ENCODE results near the gene HSPG2. TPM values are rescaled to one million over a fixed set of nuclear protein-coding genes. Genes with fewer than 3 reads are reported as not detected.

Gene HSPG2
- total and polyA plus RNA-seq, 2 of the 8 experiments (the other 6 are each of a cell fraction or from before 2014, with no cell fraction given), result 17.8 to 111 TPM

DNA sequence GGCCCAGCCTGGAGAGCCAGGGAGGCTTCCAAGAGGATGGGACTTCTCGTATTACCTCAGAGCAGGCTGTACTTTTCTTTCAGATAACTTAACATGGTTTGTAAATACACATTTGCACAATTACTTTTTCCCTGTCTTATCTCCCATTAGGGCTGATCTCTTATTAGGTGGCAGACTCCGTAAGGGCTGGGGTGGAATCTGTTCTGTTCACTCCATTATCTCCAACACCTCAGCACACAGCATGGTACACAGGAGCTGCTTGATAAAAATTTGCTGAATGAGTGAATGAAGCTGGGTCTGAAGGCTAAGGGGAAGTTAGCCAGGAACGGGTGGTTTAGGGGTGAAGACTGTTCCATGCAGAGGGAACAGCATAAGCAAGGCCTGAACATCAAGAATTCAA, 76.1 kb downstream of the HSPG2 start:
- Histone ChIP-seq H3K79me1 (ENCODE audit: low read depth, low read length) (no peaks in the 10 kb centered on the region; the same call in 1 of the 2 replicates), H3K23ac (ENCODE audit: insufficient read length) (no peak overlapping the region), H3K23me2 (ENCODE audit: low read depth, low read length) (no peaks in the 10 kb centered on the region), H3K14ac (ENCODE audit: insufficient read length) (no peak overlapping the region), H3K27ac (ENCODE audit: low read depth, low read length) (no peak overlapping the region), H2AK5ac (ENCODE audit: low read depth, low read length) (no peak overlapping the region), H3K27me3 (replicated peaks in 1 of 4; ENCODE audit: control insufficient read depth in 3 of 4, extremely low read depth in 1 of 4, insufficient read depth in 3 of 4, low read length in 3 of 4) (no peaks in the 10 kb centered on the region), H4K8ac (ENCODE audit: extremely low read depth, insufficient read depth, low read length) (no peak overlapping the region), H3K9me3 (ENCODE audit: insufficient read depth in 2 of 2, low read depth in 1 of 2, low read length in 1 of 2) (no peaks in the 10 kb centered on the region), H3K56ac (replicated peaks; ENCODE audit: insufficient read length, low read depth, low read length) (no peak overlapping the region), H3K36me3 (ENCODE audit: control insufficient read depth in 2 of 4, insufficient read depth in 4 of 4, low read length in 3 of 4) (peaks cover 14 to 57% (median 36%) of the 10 kb centered on the region in 4 experiments), H3K4me3 (ENCODE audit: extremely low read depth in 1 of 4, insufficient read depth in 2 of 4, low read depth in 3 of 4, low read length in 4 of 4) (no peak overlapping the region), H2BK15ac (ENCODE audit: low read length) (no peak overlapping the region), H4K20me1 (replicated peaks in 1 of 2; ENCODE audit: control insufficient read depth in 1 of 2, insufficient read depth in 2 of 2, low read length in 2 of 2) (peaks cover 0 to 5% of the 10 kb centered on the region in 2 experiments), H2BK12ac (ENCODE audit: low read depth, low read length) (no peak overlapping the region), H4K5ac (ENCODE audit: insufficient read length, low read depth, low read length) (no peak overlapping the region), H2BK120ac (replicated peaks; ENCODE audit: low read depth, low read length) (no peak overlapping the region), H2BK20ac (ENCODE audit: low read length) (no peak overlapping the region), H3K4ac (replicated peaks; ENCODE audit: insufficient read length, low read depth, low read length) (no peak overlapping the region), H2AFZ (ENCODE audit: low read length) (no peak overlapping the region), H3K9ac (replicated peaks in 1 of 4; ENCODE audit: extremely low read depth in 1 of 4, low read depth in 3 of 4, low read length in 3 of 4) (no peak overlapping the region), H4K91ac (replicated peaks; ENCODE audit: insufficient read length, low read length) (no peak overlapping the region), H3K79me2 (ENCODE audit: control insufficient read depth in 1 of 2, insufficient read depth in 2 of 2, low read length in 2 of 2) (no peaks in the 10 kb centered on the region), H3K18ac (ENCODE audit: extremely low read depth, low read length) (no peak overlapping the region), H3K4me1 (replicated peaks in 1 of 4; ENCODE audit: control insufficient read depth in 3 of 4, insufficient read depth in 4 of 4, low read length in 3 of 4) (peaks cover 0 to 5% (median 4%) of the 10 kb centered on the region in 4 experiments; a peak in 4 of 7 replicates), H3K4me2 (ENCODE audit: insufficient read depth in 1 of 2, low read depth in 2 of 2, low read length in 2 of 2) (no peak overlapping the region), H2BK5ac (ENCODE audit: low read depth, low read length) (no peak overlapping the region)
- 91% methylated on average over 3 of the region's 3 CpGs; no CpG with 5 or more reads in 1 of the 2 experiments for WGBS, 2 experiments (ENCODE audit: extremely low coverage in 1 of 2, insufficient coverage in 1 of 2, insufficient read length in 1 of 2, insufficient replicate concordance in 2 of 2, low coverage in 1 of 2, low lambda C conversion rate in 2 of 2, missing lambda C conversion rate in 1 of 2)
- no peak for TF ChIP-seq TEAD4 (IDR thresholded peaks at IDR 0.05; ENCODE audit: low read depth, low read length)
- TF ChIP-seq, protein P1, sequence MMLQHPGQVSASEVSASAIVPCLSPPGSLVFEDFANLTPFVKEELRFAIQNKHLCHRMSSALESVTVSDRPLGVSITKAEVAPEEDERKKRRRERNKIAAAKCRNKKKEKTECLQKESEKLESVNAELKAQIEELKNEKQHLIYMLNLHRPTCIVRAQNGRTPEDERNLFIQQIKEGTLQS (IDR thresholded peaks at IDR 0.05; ENCODE audit: insufficient read depth, low read depth, low read length), result no peak
- TF ChIP-seq PHF8 (conservative IDR thresholded peaks at IDR 0.05; ENCODE audit: low read depth, low read length), result no peak
- TF ChIP-seq, protein P2, sequence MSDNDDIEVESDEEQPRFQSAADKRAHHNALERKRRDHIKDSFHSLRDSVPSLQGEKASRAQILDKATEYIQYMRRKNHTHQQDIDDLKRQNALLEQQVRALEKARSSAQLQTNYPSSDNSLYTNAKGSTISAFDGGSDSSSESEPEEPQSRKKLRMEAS (IDR thresholded peaks at IDR 0.05), result no peak
- FAIRE-seq, result no peak
- ChIA-PET POLR2A (ENCODE audit: partially characterized antibody) (no interaction called here), CTCF (ENCODE audit: partially characterized antibody) (no interaction called here)
- DNase-seq (ENCODE audit: low read depth in 1 of 2, low spot score in 2 of 2), result no peak
